Stimulated activated naive CD8-positive, alpha-beta T cell treated with anti-CD3 and anti-CD28 coated beads, Interleukin-15, amount 100 ng/mL, for 72 hours (primary cell): Measurements from ENCODE around the gene MAP4K3.
A peak's percentile ranks its signal among the peaks of the same experiment; 100 is the strongest.

Experiments
- ATAC-seq: fragments of 150-1000 bp; cut with Tn5 transposase; 2 replicates; pipeline ENCODE4 v1.10.0; 2021; ENCODE audit warnings: mild to moderate bottlenecking, moderate library complexity
- DNase-seq, 2 donors: peaks; one replicate each; pipeline ENCODE4 v3.0.0; 2021 to 2022
- H3K27ac Mint-ChIP-seq, 2 donors: one replicate each; pipeline ENCODE4 v1.8.0; 2022; ENCODE audit warnings: mild to moderate bottlenecking in 2 of 2, mixed read lengths in 2 of 2, moderate library complexity in 2 of 2
- H3K27me3 Mint-ChIP-seq: one replicate; pipeline ENCODE4 v1.8.0; 2022; ENCODE audit warnings: mixed read lengths
- H3K4me1 Mint-ChIP-seq: one replicate; pipeline ENCODE4 v1.8.0; 2022; ENCODE audit warnings: mild to moderate bottlenecking, mixed read lengths
- H3K4me3 Mint-ChIP-seq, 2 donors: one replicate each; pipeline ENCODE4 v1.8.0; 2022; ENCODE audit warnings: mild to moderate bottlenecking in 2 of 2, mixed read lengths in 2 of 2, moderate library complexity in 1 of 2
- H3K9me3 Mint-ChIP-seq, 2 donors: one replicate each; pipeline ENCODE4 v1.8.0; 2022; ENCODE audit warnings: mixed read lengths in 2 of 2

MAP4K3 gene

GRCh38 chr2:39436592-39437521, at the start of gene MAP4K3:
Gene MAP4K3 (minus strand): TSS chr2:39437285. CDS start chr2:39436987, 298 bp downstream.
- Mint-ChIP-seq H3K9me3 (no peaks in the 10 kb centered on the region), H3K4me3 (peak within 1 kb of the TSS; percentile 90 to 95), H3K27me3 (no peaks in the 10 kb centered on the region), H3K4me1 (peaks cover 52% of the 10 kb centered on the region), H3K27ac (peak within 1 kb of the TSS; percentile 95 to 96)
- DNase-seq (peak; percentile 79 to 82), ATAC-seq (peak; percentile 75)

- no peaks in the 10 kb centered on the region for H3K9me3 Mint-ChIP-seq
- H3K27me3 Mint-ChIP-seq: peaks cover 18% of the 10 kb centered on the region
- DNase-seq: no peak
- no peak overlapping the region for H3K4me3 Mint-ChIP-seq
- ATAC-seq: no peak
- H3K27ac Mint-ChIP-seq: no peak overlapping the region
- no peaks in the 10 kb centered on the region for H3K4me1 Mint-ChIP-seq
Measured at GRCh38 chr2:39486071-39486470, 49.0 kb upstream of the MAP4K3 start.

- H3K4me1 Mint-ChIP-seq: no peaks in the 10 kb centered on the region
- no peak for DNase-seq
- no peak overlapping the region for H3K27ac Mint-ChIP-seq
- H3K9me3 Mint-ChIP-seq: no peaks in the 10 kb centered on the region
- no peak for ATAC-seq
- peaks cover 18% of the 10 kb centered on the region for H3K27me3 Mint-ChIP-seq
- no peak overlapping the region for H3K4me3 Mint-ChIP-seq
Measured at GRCh38 chr2:39484620-39485495, 47.8 kb upstream of the MAP4K3 start.

GRCh38 chr2:39484206-39484605, 47.1 kb upstream of the MAP4K3 start:
- peaks cover 18% of the 10 kb centered on the region for H3K27me3 Mint-ChIP-seq
- H3K27ac Mint-ChIP-seq: no peak overlapping the region
- DNase-seq (no peak), ATAC-seq (no peak)
- no peaks in the 10 kb centered on the region for H3K9me3 Mint-ChIP-seq
- no peaks in the 10 kb centered on the region for H3K4me1 Mint-ChIP-seq
- no peak overlapping the region for H3K4me3 Mint-ChIP-seq

GRCh38 chr2:39483534-39483933, 46.4 kb upstream of the MAP4K3 start:
- peaks cover 0 to 1% of the 10 kb centered on the region in 2 donors for H3K9me3 Mint-ChIP-seq
- no peak overlapping the region for H3K4me3 Mint-ChIP-seq
- no peaks in the 10 kb centered on the region for H3K4me1 Mint-ChIP-seq
- H3K27ac Mint-ChIP-seq: no peak overlapping the region
- DNase-seq (no peak), ATAC-seq (no peak)
- peaks cover 18% of the 10 kb centered on the region for H3K27me3 Mint-ChIP-seq

GRCh38 chr2:39481611-39482010, 44.5 kb upstream of the MAP4K3 start:
- ATAC-seq (no peak), DNase-seq (no peak)
- H3K4me1 Mint-ChIP-seq: no peaks in the 10 kb centered on the region
- no peak overlapping the region for H3K27ac Mint-ChIP-seq
- peaks cover 15 to 20% of the 10 kb centered on the region in 2 donors for H3K9me3 Mint-ChIP-seq
- peaks cover 12% of the 10 kb centered on the region for H3K27me3 Mint-ChIP-seq
- no peak overlapping the region for H3K4me3 Mint-ChIP-seq

- no peak overlapping the region for H3K27ac Mint-ChIP-seq
- H3K4me3 Mint-ChIP-seq: no peak overlapping the region
- DNase-seq (no peak), ATAC-seq (no peak)
- no peaks in the 10 kb centered on the region for H3K4me1 Mint-ChIP-seq
- peaks cover 15 to 21% of the 10 kb centered on the region in 2 donors for H3K9me3 Mint-ChIP-seq
- H3K27me3 Mint-ChIP-seq: no peaks in the 10 kb centered on the region
Measured at GRCh38 chr2:39479696-39480095, 42.6 kb upstream of the MAP4K3 start.

- Mint-ChIP-seq H3K4me3 (no peak overlapping the region), H3K27me3 (no peaks in the 10 kb centered on the region), H3K9me3 (peaks cover 15 to 21% of the 10 kb centered on the region in 2 donors), H3K27ac (no peak overlapping the region), H3K4me1 (no peaks in the 10 kb centered on the region)
- DNase-seq (no peak), ATAC-seq (no peak)
Measured at GRCh38 chr2:39479053-39479670, 42.1 kb upstream of the MAP4K3 start.

- Mint-ChIP-seq H3K27ac (no peak overlapping the region), H3K4me3 (no peak overlapping the region), H3K9me3 (peaks cover 15 to 21% of the 10 kb centered on the region in 2 donors), H3K4me1 (no peaks in the 10 kb centered on the region), H3K27me3 (no peaks in the 10 kb centered on the region)
- DNase-seq: no peak
- no peak for ATAC-seq
Measured at GRCh38 chr2:39476524-39476923, 39.4 kb upstream of the MAP4K3 start.

GRCh38 chr2:39475006-39475405, 37.9 kb upstream of the MAP4K3 start:
- H3K27me3 Mint-ChIP-seq: no peaks in the 10 kb centered on the region
- no peak overlapping the region for H3K27ac Mint-ChIP-seq
- H3K9me3 Mint-ChIP-seq: peaks cover 15 to 21% of the 10 kb centered on the region in 2 donors
- peaks cover 1% of the 10 kb centered on the region for H3K4me1 Mint-ChIP-seq
- ATAC-seq (no peak), DNase-seq (no peak)
- no peak overlapping the region for H3K4me3 Mint-ChIP-seq

- Mint-ChIP-seq H3K27me3 (no peaks in the 10 kb centered on the region), H3K27ac (no peak overlapping the region), H3K9me3 (no peaks in the 10 kb centered on the region), H3K4me3 (no peak overlapping the region), H3K4me1 (peaks cover 38% of the 10 kb centered on the region)
- DNase-seq (no peak), ATAC-seq (no peak)
Measured at GRCh38 chr2:39470580-39470979, 33.5 kb upstream of the MAP4K3 start.

GRCh38 chr2:39469807-39470206, 32.7 kb upstream of the MAP4K3 start:
- Mint-ChIP-seq H3K4me1 (peaks cover 38% of the 10 kb centered on the region), H3K27me3 (no peaks in the 10 kb centered on the region), H3K27ac (no peak overlapping the region), H3K9me3 (no peaks in the 10 kb centered on the region), H3K4me3 (no peak overlapping the region)
- ATAC-seq (no peak), DNase-seq (no peak)

- Mint-ChIP-seq H3K4me1 (peaks cover 38% of the 10 kb centered on the region), H3K4me3 (no peak overlapping the region), H3K27ac (no peak overlapping the region), H3K9me3 (no peaks in the 10 kb centered on the region), H3K27me3 (no peaks in the 10 kb centered on the region)
- DNase-seq: no peak
- ATAC-seq: no peak
Measured at GRCh38 chr2:39468579-39469451, 31.7 kb upstream of the MAP4K3 start.

- H3K27ac Mint-ChIP-seq: peak overlapping the region in 1 of 2 donors; percentile 6
- ATAC-seq: no peak
- H3K9me3 Mint-ChIP-seq: no peaks in the 10 kb centered on the region
- H3K27me3 Mint-ChIP-seq: no peaks in the 10 kb centered on the region
- H3K4me3 Mint-ChIP-seq: peak overlapping the region in 1 of 2 donors; percentile 6
- no peak for DNase-seq
- peaks cover 38% of the 10 kb centered on the region for H3K4me1 Mint-ChIP-seq
Measured at GRCh38 chr2:39466311-39466710, 29.2 kb upstream of the MAP4K3 start.

GRCh38 chr2:39464864-39465263, 27.8 kb upstream of the MAP4K3 start:
- ATAC-seq (no peak), DNase-seq (no peak)
- H3K27ac Mint-ChIP-seq: peak overlapping the region in 1 of 2 donors; percentile 56
- peaks cover 35% of the 10 kb centered on the region for H3K4me1 Mint-ChIP-seq
- H3K4me3 Mint-ChIP-seq: no peak overlapping the region
- H3K27me3 Mint-ChIP-seq: no peaks in the 10 kb centered on the region
- no peaks in the 10 kb centered on the region for H3K9me3 Mint-ChIP-seq
